Keratinocyte (primary cell): ENCODE data around the gene ITGAX.

Source experiments
- CTCF ChIP-seq, 3 experiments: IDR thresholded peaks in 1 of 3; conservative IDR thresholded peaks in 1 of 3; optimal IDR thresholded peaks in 1 of 3; 2 replicates in 2 of 3; 3 replicates in 1 of 3; pipeline versions ENCODE3 to v1.5.1; 2011; ENCODE audit warnings: low read length in 3 of 3, mild to moderate bottlenecking in 3 of 3, moderate library complexity in 2 of 3, control low read depth in 1 of 3, inconsistent platforms in 1 of 3; ENCODE audit not compliant: insufficient read depth in 2 of 3; ENCODE audit errors: extremely low read depth in 1 of 3
- EZH2 ChIP-seq: IDR thresholded peaks from one replicate; pipeline ENCODE4 v1.6.1; 2012; ENCODE audit warnings: inconsistent platforms, mild to moderate bottlenecking, low read length, moderate library complexity

- TF ChIP-seq CTCF (optimal IDR thresholded peaks at IDR 0.05 in 1 of 3, IDR thresholded peaks at IDR 0.05 in 1 of 3, conservative IDR thresholded peaks at IDR 0.05 in 1 of 3; ENCODE audit: extremely low read depth in 1 of 3, insufficient read depth in 2 of 3, low read length in 3 of 3) (no peak), EZH2 (no peak)
Observed at GRCh38 chr16:31377210-31377903, 22.4 kb downstream of the ITGAX start.
